Body of pancreas (tissue), 4 donors: ENCODE data around the gene MKKS. TPM values are rescaled to one million over a fixed set of nuclear protein-coding genes. Genes with fewer than 3 reads are reported as not detected.

ENCODE experiments used
- ATAC-seq: fragments of 150-250 bp; one replicate; pipeline ENCODE4 v1.9.1; 2016
- DNase-seq, 4 donors: peaks; one replicate each; pipeline ENCODE4 v3.0.0-alpha.2; 2019
- H3K27ac ChIP-seq, 4 donors: fragments of 200-600 bp; sonication (generic); 1 replicate in 3 of 4; 2 replicates in 1 of 4; pipeline versions ENCODE4 v1.5.1 to v1.6.1; 2016 to 2019; ENCODE audit warnings: mild to moderate bottlenecking in 1 of 4, mixed read lengths in 1 of 4, moderate library complexity in 1 of 4
- H3K27me3 ChIP-seq, 2 donors: fragments of 200-600 bp; sonication (generic); one replicate each; pipeline ENCODE4 v1.6.0; 2016; ENCODE audit warnings: mild to moderate bottlenecking in 1 of 2
- H3K36me3 ChIP-seq, 2 donors: fragments of 200-600 bp; sonication (generic); replicated peaks in 1 of 2; 2 replicates each; pipeline ENCODE4 v1.5.1; 2016; ENCODE audit warnings: low read depth in 2 of 2; ENCODE audit not compliant: insufficient read depth in 1 of 2
- H3K4me1 ChIP-seq: fragments of 200-600 bp; sonication (generic); one replicate; pipeline ENCODE4 v1.6.0; 2016
- H3K4me3 ChIP-seq, 2 donors: fragments of 200-600 bp; sonication (generic); 1 replicate in 1 of 2; 2 replicates in 1 of 2; pipeline ENCODE4 v1.5.1; 2016 to 2019
- H3K9me3 ChIP-seq, 3 donors: fragments of 200-600 bp; sonication (generic); 1 replicate in 2 of 3; 2 replicates in 1 of 3; pipeline ENCODE4 v1.5.1; 2016
- CTCF ChIP-seq, 7 experiments: fragments of 450-650 bp in 4 of 7; fragments of 200-600 bp in 3 of 7; sonication (generic) in 3 of 7; IDR thresholded peaks; one replicate each; pipeline ENCODE4 v1.5.1; 2016 to 2019; ENCODE audit warnings: antibody characterized with exemption in 7 of 7
- POLR2A ChIP-seq, 3 donors: fragments of 450-650 bp; IDR thresholded peaks; one replicate each; pipeline ENCODE4 v1.6.1; 2016; ENCODE audit warnings: antibody characterized with exemption in 3 of 3, mild to moderate bottlenecking in 2 of 3
- WGBS, 2 donors: methylation state at CpG; one replicate each; pipeline ENCODE4 v1.1.5; 2017; 5-methylcytosine and 5-hydroxymethylcytosine counted together
- intact Hi-C: fragments of 100-400 bp; cut with DNase I; formaldehyde crosslinking; loops from one replicate; pipeline ENCODE4 v1.15.1; 2023
- total RNA-seq, 2 donors: library from RNA; depleted of rRNA; stranded (reverse); fragments of >200 nt; gene quantifications; one replicate each; pipeline ENCODE4 v1.1.0, GENCODE V29; 2016

The MKKS gene
- total RNA-seq, 2 donors from 2014 or later, result 5.3 to 8.6 TPM

DNA sequence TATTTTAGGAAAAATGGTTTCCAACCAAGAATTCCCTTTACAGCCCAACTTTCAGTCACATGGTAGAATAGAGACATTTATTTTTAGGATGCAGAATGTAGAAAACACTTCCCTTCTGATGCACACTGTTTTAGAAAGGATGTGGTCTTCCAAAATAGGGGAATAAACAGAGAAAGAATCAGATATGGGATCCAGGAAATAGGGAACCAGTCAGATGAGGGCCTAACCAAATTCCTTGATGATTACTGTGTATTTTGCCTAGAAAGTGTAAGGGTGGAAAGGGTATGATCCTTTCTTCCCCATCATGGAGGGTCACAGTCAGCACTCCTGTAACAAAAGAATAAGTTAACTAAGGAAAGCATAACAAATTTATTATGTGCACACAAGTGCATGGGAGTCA, 28.5 kb upstream of the MKKS start:
- intact Hi-C loops, result no loop called here
- Histone ChIP-seq H3K36me3 (no peaks in the 10 kb centered on the region), H3K4me1 (peaks cover 9% of the 10 kb centered on the region), H3K27ac (no peak overlapping the region), H3K9me3 (no peaks in the 10 kb centered on the region), H3K27me3 (no peaks in the 10 kb centered on the region), H3K4me3 (no peak overlapping the region)
- DNase-seq (no peak), ATAC-seq (no peak)
- TF ChIP-seq CTCF (IDR thresholded peaks at IDR 0.05), result no peak
- TF ChIP-seq POLR2A (IDR thresholded peaks at IDR 0.05), result no peak

DNA sequence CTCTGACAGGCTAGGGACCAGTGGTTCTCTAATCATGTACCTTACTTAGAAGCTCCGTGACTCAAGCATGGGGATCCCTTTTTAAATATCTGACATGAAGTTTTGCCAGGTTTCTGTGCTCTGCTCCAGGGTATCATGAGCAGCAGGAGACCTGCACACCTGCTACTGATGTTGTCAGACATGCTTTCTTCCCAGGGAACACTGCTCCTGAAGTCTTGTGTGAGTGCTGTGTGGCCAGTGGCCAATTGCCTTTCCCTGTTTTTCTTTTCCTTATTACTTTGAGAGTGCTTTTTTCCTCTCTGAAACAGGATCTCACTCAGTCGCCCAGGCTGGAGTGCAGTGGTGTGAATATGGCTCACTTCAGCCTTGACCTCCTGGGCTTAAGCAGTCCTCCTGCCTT, 27.5 kb upstream of the MKKS start:
- Histone ChIP-seq H3K9me3 (no peaks in the 10 kb centered on the region), H3K36me3 (no peaks in the 10 kb centered on the region), H3K4me1 (peaks cover 9% of the 10 kb centered on the region), H3K27ac (peak overlapping the region in 1 of 4 donors; percentile 35), H3K27me3 (no peaks in the 10 kb centered on the region), H3K4me3 (no peak overlapping the region)
- TF ChIP-seq POLR2A (IDR thresholded peaks at IDR 0.05) (no peak), CTCF (IDR thresholded peaks at IDR 0.05) (no peak)
- ATAC-seq (peak; percentile 56), DNase-seq (peak; percentile 25 to 73 (median 59))
- 42 to 50% methylated on average over 2 of the region's 2 CpGs for WGBS, 2 donors
- intact Hi-C loops, result no loop called here

DNA sequence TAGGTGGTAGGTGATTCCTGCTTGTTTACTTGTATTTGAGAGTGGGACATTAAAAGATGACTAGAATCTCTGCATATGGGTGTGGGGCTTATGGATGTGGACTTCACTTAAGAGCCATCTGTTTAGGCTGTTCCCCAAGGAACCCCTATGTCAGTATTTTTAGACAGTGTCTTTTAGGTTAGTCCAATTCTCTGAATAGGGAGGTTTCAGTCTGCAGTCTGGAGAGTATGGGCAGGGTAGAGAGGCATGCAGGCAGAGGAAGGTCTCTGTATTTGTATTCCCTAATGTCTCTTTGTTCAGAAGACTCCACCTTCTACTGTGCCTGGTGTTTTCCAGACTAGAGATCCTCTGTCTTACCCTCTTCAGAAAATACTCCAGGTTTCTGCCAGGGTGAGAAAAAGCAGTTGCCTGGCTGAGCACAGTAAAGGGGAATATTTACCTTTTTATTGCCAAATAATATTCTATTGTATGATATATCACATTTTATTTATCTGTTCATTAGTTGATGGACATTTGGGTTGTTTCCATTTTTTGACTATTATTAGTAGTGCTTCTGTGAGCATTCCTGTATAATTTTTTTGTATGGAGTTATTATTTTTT, 20.2 kb upstream of the MKKS start:
- no peak overlapping the region for H3K4me3 ChIP-seq
- no peak for TF ChIP-seq CTCF (IDR thresholded peaks at IDR 0.05)
- DNase-seq (no peak), ATAC-seq (no peak)
- H3K36me3 ChIP-seq, result no peaks in the 10 kb centered on the region
- H3K27ac ChIP-seq, result peak overlapping the region in 1 of 4 donors; percentile 24
- intact Hi-C loops, result no loop called here
- no peaks in the 10 kb centered on the region for H3K9me3 ChIP-seq
- no peaks in the 10 kb centered on the region for H3K27me3 ChIP-seq
- H3K4me1 ChIP-seq, result peaks cover 3% of the 10 kb centered on the region

DNA sequence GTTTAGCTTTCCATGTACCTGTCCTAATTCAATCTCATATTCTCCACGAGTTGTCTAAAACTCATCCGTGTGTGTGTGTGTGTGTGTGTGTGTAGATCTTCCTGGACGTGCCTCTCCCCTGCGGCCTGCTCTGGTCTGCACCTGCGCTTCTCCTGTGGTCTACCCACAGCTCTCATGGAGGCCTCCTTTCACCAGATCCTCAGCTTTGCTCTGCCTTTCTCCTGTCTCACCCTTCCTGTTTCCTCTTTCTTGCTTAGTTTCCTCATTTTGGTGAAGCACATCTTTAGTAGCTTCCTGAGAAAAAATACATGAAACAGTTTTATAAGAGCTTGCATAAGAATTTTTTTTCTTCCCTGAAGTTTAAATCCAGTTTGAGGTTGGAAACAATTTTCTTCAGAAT, 19.2 kb upstream of the MKKS start:
- no peaks in the 10 kb centered on the region for H3K9me3 ChIP-seq
- ATAC-seq (no peak), DNase-seq (peak in 1 of 4 donors; percentile 16)
- no peaks in the 10 kb centered on the region for H3K36me3 ChIP-seq
- no peak overlapping the region for H3K4me3 ChIP-seq
- 43 to 53% methylated on average over 5 of the region's 5 CpGs for WGBS, 2 donors
- H3K4me1 ChIP-seq, result peaks cover 8% of the 10 kb centered on the region
- intact Hi-C loops, result no loop called here
- no peak for TF ChIP-seq CTCF (IDR thresholded peaks at IDR 0.05)
- TF ChIP-seq POLR2A (IDR thresholded peaks at IDR 0.05), result no peak
- no peaks in the 10 kb centered on the region for H3K27me3 ChIP-seq
- no peak overlapping the region for H3K27ac ChIP-seq

DNA sequence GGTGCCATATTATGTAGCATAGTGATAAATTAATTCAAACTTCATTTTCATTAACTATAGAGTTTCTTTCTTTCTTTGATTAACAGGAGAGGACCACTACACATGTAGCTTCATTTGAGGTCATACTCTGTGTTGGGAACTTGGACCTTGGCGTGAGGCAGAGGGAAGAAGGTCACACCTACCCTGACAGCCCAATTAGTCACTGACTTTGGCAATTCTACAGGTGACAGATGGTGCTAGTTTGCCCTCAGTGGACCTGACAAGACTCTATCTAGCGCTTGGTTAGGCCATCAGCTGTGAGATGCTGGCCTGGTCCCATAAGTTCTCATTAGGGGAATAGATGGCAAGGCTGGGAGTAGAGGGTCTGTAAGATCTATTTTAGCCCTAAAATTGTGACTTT, 15.2 kb upstream of the MKKS start:
- Histone ChIP-seq H3K9me3 (no peaks in the 10 kb centered on the region), H3K36me3 (no peaks in the 10 kb centered on the region), H3K27ac (no peak overlapping the region), H3K27me3 (no peaks in the 10 kb centered on the region), H3K4me1 (peaks cover 18% of the 10 kb centered on the region), H3K4me3 (no peak overlapping the region)
- DNase-seq (peak in 1 of 4 donors; percentile 18), ATAC-seq (no peak)
- 68 to 83% methylated on average over 2 of the region's 2 CpGs for WGBS, 2 donors
- TF ChIP-seq POLR2A (IDR thresholded peaks at IDR 0.05), result no peak
- no peak for TF ChIP-seq CTCF (IDR thresholded peaks at IDR 0.05)
- intact Hi-C loops, result no loop called here
